ENCODE results near the gene C1QTNF12.

C1QTNF12 gene

DNA sequence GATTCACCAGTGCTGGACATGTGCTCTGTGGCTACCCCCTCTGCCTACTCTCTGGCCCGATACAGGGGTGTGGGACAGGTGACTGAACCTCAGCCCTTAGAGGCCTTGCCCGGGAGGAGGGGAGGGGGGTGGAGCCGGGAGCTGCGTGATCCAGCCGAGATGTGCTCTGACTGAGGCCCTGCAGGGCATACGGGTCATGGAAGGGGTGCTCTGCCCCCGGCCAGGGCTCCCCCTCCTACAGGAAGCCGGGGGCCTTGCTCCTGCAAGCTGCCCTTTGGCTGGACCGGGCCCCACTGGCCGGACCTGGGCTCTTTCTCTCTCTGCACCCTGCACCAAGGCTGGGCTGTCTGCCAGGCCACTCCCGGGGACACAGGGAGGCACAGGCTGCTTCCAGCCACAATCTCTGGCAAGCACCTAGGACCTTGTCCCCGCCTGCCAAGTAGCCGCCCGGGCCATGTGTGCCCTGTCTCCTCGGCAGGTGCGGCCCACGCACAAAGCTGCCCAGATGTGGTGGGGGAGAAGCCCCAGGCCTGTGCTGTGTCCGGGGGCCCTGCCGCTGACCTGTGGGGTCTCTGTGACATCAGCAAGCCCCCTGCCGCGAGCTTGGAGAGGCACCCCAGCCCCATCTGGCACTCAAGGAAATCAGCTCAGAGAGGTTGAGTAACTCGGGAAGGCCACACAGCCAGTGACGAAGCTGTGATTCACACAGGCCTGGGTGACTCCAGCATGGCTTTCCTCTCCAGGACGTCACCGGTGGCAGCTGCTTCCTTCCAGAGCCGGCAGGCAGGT is 35.2 kb upstream of the C1QTNF12 start:
- peak in 1 of 14 donors; percentile 47 for DNase-seq

DNA sequence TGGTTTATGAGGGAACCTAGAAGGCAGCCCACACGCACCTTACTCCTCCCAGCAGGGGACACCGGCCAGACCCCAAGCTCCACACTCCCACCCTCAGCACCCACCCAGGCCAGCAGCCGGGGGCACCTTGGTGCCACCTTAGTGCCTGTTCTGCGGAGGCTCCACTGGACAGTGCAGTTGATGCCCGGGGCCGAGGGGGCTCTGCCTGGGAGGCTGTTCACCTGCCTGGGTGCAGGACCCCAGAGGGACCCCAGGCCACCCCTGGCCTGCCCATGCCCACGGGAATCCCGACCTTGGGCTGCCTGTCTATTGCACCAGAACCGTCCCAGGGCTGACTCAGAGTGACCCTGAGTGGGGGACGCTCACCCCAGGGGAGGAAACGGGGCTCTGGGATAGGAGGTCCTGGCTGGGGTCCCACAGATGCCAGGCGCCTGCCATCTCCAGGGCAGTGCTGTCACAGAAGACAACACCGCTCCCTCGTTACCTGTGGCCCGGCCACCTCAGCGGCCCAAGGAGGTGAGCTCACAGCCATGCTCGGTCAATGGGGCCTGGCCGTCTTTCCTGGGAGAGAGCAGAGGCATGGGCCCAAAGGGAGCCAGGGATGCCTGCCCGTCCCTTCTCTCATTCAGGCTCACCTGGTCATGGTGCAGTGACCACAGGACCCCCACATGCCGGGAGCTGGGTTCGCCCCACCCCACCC is 34.4 kb upstream of the C1QTNF12 start:
- DNase-seq = no peak

DNA sequence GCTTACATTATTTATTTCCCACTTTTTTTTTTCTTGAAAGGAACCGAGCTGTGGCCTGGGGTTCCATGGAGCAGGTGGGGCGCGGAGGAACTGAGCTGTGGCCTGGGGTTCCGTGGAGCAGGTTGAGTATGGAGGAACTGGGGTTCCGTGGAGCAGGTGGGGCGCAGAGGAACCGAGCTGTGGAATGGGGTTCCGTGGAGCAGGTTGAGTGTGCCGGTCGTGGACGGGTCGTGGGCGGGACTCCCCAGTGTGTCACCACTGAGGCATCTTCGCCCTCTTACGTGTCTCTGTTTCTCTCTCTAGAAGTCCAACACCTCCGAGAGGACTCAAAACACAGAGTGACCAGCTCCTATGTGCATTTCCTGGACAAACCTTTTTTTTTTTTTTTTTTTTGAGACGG is 32.5 kb upstream of the C1QTNF12 start:
- DNase-seq = no peak

DNA sequence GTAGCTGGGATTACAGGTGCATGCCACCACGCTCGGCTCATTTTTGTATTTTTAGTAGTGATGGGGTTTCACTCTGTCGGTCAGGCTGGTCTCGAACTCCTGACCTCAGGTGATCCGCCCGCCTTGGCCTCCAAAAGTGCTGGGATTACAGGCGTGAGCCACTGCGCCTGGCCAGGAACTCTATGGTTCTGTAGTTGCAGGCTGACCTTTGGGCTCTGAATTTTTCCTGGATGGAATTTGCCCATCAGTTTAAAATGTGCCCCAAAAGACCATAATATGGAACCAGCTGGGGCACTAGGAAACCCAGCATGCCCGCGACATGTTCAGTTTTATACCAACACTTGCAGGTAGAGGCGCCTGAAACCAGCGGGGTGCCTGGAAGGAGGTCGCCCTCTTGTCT is 32.1 kb upstream of the C1QTNF12 start:
- DNase-seq = no peak

DNA sequence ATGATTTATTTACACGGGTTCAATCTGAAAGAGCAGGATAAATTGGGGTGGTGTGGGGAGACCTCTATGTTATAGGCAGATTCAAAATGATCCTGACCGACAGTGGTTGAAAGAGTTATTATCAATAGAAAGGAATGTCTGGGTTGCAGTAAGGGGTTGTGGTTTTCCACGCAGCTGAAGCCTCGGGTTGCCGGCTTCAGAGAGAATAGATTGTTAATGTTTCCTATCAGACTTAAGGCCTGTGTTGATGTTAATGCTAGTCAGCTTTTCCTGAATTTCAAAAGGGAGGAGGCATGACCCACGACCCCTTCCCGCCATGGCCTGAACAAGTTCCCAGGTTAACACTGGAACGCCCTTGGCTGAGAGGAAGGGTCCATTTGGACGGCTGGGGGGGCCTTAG is 29.3 kb upstream of the C1QTNF12 start:
- no peak for DNase-seq

DNA sequence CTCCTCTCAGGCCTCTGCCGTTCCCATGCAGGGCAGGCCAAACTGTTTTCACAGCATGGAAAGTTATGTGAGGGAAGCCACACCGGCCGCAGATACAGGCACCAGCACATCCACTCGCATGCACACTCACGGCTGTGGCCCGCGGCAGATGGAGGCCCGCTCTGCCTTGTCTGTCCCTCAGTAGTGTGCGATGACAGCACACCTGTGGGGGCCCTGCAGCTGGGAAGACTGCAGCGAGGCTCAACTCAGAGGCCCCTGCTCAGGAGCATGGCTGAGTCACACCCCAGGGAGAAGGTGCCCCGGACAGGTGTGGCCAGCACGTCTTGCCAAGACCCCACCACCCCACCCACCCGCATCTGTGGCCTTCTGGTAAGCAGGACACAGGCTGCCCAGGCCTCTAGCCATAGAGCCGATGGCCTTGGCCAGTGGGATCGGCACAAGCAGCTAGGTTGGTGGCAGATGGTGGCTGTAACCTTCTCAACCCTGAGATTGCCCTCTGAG is 28.5 kb upstream of the C1QTNF12 start:
- no peak for DNase-seq

DNA sequence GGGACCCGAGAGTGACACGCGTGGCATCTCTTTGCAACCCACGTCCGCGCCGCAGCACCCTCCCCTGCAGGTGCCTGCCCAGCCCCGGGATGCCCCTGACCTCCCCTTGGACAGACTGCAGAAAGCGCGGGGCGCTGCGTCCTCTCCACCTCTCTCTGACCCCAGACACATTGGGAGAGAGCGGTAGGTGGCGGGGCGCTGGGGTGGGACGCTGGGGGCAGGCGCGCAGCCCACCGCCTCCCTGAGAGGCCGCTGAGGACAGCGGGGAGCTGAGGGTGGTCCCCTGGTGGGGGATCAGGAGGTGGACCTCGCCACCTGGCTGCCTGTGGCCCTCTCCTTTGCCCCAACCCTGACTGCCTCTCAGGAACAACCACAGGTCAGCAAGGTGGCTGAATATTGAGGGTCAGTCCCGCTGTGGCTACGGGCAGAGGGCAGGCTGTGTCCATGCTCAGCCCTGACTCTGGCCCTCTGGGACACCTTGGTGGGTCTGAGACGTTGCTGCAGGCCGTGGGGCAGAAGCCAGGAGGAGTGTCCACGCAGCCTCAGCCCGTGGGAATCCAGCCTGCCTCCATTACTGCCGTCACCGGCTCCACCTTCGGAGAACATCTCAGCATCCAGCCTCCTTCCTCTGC is 27.9 kb upstream of the C1QTNF12 start:
- peak in 1 of 14 donors; percentile 42 for DNase-seq

DNA sequence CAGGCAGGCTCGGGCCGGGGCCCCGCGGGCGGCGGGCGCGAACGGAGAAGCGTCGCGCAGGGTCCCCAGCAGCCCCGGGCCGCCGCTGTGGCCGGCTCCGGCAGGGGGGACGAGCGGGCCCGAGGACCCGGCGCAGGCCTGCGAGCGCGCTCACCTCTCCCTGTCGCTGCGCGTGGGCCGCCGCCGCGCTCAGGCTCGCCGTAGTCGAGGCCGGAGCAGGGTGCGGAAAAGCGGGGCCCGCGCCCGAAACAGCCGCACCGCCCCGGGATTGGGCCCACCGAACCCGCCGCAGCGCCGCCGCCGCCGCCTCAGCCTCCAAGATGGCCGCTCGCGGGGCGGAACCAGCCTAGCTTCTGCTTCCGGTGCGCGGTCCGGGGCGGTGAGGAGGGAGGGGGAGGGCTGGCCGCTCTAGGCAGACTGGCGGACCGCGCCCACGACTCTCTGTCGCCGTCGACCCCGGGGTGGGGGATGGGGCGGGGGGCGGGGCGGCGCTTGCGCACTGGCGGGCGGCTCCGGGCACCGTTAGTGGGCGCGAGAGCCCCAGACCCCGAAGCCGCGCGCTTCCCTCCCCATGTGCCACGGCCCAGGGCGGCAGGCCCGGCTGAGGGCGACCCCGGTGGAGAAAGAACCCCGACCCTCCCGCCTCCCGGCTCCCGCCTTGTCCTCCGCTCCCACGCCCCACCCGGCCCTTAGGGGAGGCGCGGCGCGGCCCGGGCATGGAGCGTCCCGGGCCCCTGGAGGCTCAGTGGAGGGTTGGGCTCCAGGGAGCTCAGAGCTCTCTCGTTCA is 27.2 kb upstream of the C1QTNF12 start, which contains the start of gene UBE2J2:
TSS of gene UBE2J2 (minus strand) at position 343 of the 787 bp plus-strand sequence. CDS start 5,862 bp downstream, outside the sequence.
- DNase-seq = peak; percentile 58 to 96 (median 92)

DNA sequence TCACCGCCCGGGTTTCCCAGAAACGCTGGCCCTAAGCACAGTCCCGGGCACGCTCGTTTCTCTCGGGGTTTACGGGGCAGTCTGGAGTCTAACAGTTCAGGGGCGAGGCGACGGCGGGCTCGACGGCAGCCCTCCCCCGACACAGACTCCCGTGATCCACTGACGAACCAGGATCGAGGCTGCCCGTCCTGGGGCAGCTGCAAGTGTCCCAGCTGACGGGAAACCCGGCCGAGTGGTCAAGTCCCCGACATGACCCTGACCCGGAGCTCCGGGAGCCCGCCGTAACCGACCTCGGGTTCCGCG is 26.6 kb upstream of the C1QTNF12 start:
- DNase-seq = no peak

DNA sequence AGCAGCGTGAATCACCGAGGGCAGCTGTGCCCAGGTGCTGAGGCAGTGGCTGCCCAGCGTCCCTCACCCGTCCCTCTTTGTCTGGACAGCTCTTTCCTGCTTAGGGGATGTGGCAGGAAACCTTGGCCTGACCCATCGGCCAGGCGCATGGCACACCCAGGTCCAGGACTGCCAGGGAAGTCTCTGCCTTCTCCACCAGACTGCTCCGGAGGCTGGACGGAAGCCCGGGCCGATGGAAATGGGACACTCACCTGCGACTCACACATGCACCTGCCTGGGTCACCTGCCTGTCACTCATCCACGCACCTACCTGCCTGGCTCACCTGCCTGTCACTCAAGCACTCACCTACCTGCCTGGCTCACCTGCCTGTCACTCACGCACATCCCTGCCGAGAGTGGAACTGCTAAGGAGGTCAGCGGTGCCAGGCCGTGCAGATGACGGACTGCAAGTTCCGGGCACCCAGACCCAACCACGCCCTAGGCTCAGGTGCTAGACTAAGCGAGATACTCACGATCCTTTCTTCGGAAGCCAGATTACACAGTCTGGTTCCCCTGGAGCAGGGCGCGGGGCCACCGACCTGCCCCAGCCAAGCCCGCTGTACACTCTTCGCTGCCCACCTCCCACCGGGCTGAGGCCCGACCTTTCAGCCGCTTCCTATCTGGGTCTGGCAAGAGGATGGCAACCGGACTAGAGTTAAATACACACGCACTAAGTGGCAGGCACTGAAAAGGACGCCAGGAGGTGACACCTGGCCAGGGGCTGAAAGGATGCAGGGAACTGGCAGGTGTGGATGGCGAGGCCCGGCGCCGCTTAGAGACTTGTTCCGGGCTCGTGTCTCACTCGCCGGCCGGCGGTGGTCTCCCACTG is 26.1 kb upstream of the C1QTNF12 start:
- no peak for DNase-seq

DNA sequence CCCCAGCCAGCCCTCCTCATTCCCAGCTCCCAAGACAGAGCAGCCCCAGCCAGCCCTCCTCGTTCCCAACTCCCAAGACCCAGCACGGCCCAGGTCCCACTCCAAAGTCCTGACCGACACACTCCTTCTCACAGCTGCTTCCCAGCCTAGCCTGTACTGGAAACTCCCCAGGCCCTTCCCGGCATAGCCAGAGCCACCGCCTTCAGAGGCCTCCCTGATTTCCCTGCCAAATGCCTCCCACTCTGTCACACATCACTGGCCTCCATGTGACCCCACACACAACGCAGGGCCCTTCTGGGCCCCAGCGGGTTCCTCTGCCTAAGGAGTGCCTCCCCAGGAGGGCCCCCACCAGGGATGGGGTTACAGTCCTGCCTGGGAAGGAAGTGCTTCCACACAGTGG is 24.3 kb upstream of the C1QTNF12 start:
- peak in 1 of 14 donors; percentile 56 for DNase-seq

DNA sequence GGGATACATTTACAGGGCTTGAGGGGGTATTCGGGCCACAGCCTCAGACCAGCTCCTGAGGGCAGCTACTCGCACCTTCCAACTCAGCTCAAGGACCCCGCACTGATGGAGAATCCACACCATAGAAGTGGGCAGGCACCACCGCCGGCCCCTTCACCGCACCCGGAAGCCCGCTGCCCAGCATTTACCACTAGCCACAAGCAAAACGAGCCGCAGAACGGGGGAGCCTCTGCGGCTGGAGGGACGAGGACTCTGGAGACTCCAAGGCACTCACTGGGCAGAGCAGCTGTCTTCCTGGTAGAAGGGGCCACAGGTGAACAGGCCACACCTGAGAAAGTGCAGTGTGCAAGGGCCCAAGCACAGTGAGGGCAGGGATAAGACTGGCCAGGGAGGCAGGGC is 21.8 kb upstream of the C1QTNF12 start:
- DNase-seq = no peak

DNA sequence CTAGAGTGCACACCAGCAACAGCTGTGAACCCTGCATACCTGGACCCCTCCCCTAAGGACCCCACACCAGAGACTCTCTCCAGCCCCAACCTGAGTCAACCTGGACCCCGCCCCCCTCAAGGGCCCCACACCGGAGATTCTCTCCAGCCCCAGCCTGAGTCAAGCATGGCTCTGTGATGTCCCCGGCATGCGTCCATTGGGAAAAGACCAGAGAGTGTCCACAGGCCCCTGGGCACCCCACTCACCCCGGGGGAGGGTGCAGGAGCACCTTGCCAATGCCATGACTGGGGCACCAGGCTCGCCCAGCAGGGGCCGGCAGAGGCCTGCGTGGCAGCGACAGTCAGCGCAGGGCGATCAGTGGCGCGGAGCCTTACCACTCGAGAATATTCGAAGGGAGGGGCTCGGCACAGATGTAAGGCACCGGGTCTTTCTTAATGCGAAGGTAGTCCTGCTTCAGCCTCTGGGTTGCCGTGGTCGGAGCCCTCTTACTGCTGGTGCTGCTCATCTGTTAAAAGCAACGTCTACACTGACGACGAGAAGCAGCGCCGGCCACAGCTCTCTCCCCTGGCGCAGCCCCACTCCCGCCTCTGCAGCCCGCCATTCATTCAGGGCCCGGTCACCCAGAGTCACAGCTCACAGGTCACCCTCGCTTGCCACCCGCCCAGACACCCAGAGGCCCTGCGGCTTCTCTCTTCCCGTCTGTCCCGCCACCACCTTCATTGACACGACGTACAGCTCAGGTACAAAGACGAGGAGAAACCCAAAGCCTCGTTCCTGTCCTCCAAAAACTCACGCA is 21.2 kb upstream of the C1QTNF12 start:
- no peak for DNase-seq

DNA sequence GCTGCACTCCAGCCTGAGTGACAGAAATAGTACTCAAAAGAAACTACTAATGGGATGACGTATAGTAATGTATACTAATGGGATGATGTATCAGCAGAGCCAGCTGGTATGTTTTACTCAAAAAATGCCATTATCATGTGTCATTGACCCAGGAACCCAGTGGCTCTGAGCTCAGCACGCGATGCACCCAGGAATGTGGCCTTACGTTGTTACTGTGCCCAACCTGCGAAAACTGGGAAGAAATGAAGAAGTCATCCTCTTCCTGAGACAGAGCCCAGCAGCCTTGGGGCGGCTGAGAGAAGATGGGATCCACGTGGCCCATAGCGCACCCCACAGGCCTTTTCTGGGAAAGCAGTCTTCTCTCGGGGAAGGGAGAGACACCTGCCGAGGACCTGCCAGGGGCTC is 18.3 kb upstream of the C1QTNF12 start:
- DNase-seq = no peak

DNA sequence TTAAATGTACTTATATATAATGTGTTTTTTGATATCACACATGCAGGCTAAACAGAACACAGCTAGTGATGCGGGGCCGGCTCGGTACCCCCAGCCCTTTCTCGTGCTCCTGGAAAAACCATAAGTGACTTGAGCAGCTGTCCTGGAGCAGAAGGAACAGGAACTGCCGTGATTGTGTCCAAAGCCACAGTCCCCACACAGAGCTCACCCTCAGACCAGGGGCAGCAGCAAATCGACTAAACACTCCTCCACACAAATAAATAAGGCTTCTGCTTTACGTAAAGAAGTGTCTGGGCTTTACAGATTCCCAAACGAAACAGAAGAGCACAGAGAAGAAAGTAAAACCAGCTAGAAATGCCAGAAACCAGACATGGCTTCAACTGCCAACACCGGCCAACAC is 17.5 kb upstream of the C1QTNF12 start:
- no peak for DNase-seq

DNA sequence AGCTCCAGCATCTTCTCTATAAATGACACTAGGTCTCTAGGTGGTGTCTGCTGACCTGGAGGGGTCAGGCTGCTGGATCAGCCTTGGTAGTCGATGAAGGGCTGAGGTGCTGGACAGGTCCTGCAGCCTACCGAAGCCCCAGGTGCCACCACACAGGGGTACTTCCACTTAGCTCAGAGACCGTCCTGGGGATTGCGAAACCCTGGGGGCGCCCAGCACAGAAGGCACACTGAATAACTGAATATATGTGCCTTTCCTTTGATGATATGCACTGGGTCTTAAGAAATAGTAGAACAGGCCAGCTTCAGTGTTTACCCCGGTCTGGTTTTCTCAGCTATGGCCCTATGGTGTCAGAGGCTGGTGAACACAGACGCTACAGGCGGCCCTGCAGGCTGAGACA is 16.2 kb upstream of the C1QTNF12 start:
- DNase-seq = no peak

DNA sequence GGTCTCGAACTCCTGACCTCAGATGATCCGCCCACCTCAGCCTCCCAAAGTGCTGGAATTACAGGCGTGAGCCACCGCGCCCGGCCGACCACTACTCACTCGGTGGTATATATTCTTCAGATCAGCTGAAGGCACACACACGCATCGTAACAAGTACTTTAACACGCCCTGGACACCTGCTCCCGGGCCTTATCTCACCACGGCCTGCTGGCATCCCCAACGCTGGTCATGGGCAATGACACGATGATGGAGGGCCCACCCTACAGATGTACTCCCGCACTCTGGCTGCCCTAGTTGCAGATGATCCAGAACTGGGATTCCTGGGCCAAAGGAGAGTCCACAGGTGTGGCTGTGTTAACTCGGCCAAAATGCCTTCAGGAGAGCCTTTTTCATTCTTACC is 15.5 kb upstream of the C1QTNF12 start:
- DNase-seq = no peak

DNA sequence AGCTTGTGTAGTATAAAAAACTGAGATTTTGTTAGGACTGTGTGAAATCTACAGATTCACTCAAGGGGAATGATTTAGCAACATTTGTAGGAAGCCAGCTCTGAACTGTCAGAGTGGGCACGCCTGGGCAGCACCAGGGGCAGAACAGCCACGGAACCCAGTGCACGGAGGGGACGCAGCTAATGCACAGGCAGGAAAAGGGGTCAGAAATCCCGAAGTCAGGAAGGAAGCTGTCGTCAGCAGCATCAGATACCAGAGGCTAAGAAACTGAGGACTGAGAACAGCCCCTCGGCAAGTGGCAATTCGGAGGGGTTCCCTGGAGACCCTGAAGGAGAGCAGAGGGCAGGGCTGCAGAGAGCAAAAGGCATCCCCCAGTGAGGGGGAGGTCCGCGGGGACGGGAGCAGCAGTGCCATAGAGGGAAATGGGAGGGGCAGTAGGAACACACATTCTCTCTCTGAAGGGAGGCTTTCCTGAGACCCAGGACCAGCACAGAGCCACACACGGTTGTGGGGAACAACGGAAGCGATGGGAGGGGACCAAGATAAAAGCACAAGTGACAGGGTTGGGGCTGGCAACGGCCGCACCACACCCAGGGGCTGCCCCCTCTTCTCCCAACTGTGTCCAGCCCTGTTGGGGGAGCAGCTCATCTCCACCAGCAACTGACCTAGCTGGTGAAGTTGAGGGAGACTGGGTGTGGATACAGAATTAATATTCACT is 14.5 kb upstream of the C1QTNF12 start:
- no peak for DNase-seq

DNA sequence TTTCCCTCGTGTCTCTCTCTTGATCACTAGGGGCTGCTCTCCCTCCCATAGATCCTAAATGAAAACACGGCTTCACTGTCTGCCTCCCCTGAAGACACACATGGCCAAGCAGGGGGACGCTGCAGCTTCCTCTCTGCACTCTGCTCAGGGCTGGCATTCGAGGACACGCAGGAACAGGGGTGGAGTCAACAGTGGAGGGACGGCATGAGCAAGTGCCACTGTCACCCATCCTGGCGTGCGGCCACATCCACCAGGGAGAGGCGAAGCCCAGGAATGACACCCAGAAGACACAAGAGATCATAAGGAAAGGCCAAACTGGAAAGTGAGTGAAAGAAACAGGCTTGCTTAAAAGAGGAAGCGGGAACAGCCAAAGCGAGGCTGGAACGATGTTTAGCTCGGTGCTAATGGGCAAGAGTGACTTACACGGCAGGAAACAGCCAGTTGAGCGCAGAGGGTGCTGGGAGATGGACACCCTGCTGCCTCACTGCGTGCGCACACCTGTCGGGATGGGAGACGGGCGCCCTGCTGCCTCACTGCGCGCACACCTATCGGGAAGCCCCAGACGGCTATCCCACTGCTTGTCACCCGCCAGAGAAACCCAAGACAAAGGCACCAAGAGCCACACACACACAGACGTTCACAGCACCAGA is 13.6 kb upstream of the C1QTNF12 start:
- peak in 3 of 14 donors; percentile 9 to 20 (median 16) for DNase-seq

DNA sequence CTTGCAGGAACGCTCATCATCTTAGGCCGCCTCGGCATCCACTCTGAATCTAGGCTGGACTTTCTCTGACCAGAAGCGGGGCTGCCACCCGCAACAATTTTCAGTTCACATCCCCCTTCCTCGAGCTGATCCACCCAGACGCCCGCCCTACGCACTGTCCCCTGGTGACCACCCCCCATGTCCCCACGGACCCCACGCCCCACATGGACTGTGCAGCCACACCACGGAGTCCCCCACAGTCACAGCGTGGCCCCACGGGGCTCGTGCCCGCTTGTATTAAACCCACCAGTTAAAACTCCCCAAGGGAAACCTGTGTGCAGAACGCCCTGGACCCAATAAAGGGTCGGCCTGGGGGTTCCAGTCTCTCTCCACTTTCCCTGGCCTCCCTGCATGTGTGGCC is 13.0 kb upstream of the C1QTNF12 start:
- no peak for DNase-seq

Data from C1 segment of cervical spinal cord (tissue), 14 donors.